ENCODE results near the gene IGFBP5.

Gene IGFBP5

GRCh38 chr2:216695401-216695821, at the start of gene IGFBP5:
IGFBP5 (minus strand) TSS chr2:216695549; CDS start chr2:216694775, 774 bp downstream.
- H3K27ac ChIP-seq, result peak within 1 kb of the TSS; percentile 92
- no peak for DNase-seq (ENCODE audit: low read depth, low spot score)
- no peaks in the 10 kb centered on the region for H3K36me3 ChIP-seq (ENCODE audit: insufficient read depth, low read length)
- peak within 1 kb of the TSS; percentile 88 for H3K4me3 ChIP-seq
- H3K9me3 ChIP-seq (ENCODE audit: low read depth, low read length), result no peaks in the 10 kb centered on the region
- H3K9ac ChIP-seq (ENCODE audit: insufficient read length), result peak within 1 kb of the TSS; percentile 37
- TF ChIP-seq EZH2 (IDR thresholded peaks at IDR 0.05), result no peak
- TF ChIP-seq FOXP2 (optimal IDR thresholded peaks at IDR 0.05; ENCODE audit: control extremely low read depth, extremely low read length, insufficient read depth), result peak; percentile 61
- peak; percentile 96 for TF ChIP-seq POLR2AphosphoS5 (IDR thresholded peaks at IDR 0.05; ENCODE audit: borderline replicate concordance, low read depth, low read length)

- Histone ChIP-seq H3K9me3 (ENCODE audit: low read depth, low read length) (no peaks in the 10 kb centered on the region), H3K9ac (ENCODE audit: insufficient read length) (no peak overlapping the region), H3K36me3 (ENCODE audit: insufficient read depth, low read length) (no peaks in the 10 kb centered on the region), H3K27ac (no peak overlapping the region), H3K4me3 (no peak overlapping the region)
- no peak for TF ChIP-seq EZH2 (IDR thresholded peaks at IDR 0.05)
- TF ChIP-seq FOXP2 (optimal IDR thresholded peaks at IDR 0.05; ENCODE audit: control extremely low read depth, extremely low read length, insufficient read depth), result no peak
- no peak for TF ChIP-seq POLR2AphosphoS5 (IDR thresholded peaks at IDR 0.05; ENCODE audit: borderline replicate concordance, low read depth, low read length)
- no peak for DNase-seq (ENCODE audit: low read depth, low spot score)
Measured at GRCh38 chr2:216743781-216744180, 48.4 kb upstream of the IGFBP5 start.

GRCh38 chr2:216742411-216742810, 47.1 kb upstream of the IGFBP5 start:
- Histone ChIP-seq H3K4me3 (no peak overlapping the region), H3K36me3 (ENCODE audit: insufficient read depth, low read length) (no peaks in the 10 kb centered on the region), H3K9me3 (ENCODE audit: low read depth, low read length) (no peaks in the 10 kb centered on the region), H3K27ac (no peak overlapping the region), H3K9ac (ENCODE audit: insufficient read length) (no peak overlapping the region)
- no peak for DNase-seq (ENCODE audit: low read depth, low spot score)
- no peak for TF ChIP-seq POLR2AphosphoS5 (IDR thresholded peaks at IDR 0.05; ENCODE audit: borderline replicate concordance, low read depth, low read length)
- TF ChIP-seq EZH2 (IDR thresholded peaks at IDR 0.05), result no peak
- TF ChIP-seq FOXP2 (optimal IDR thresholded peaks at IDR 0.05; ENCODE audit: control extremely low read depth, extremely low read length, insufficient read depth), result no peak

- Histone ChIP-seq H3K27ac (no peak overlapping the region), H3K9ac (ENCODE audit: insufficient read length) (no peak overlapping the region), H3K36me3 (ENCODE audit: insufficient read depth, low read length) (no peaks in the 10 kb centered on the region), H3K9me3 (ENCODE audit: low read depth, low read length) (no peaks in the 10 kb centered on the region), H3K4me3 (no peak overlapping the region)
- TF ChIP-seq EZH2 (IDR thresholded peaks at IDR 0.05) (no peak), FOXP2 (optimal IDR thresholded peaks at IDR 0.05; ENCODE audit: control extremely low read depth, extremely low read length, insufficient read depth) (no peak), POLR2AphosphoS5 (IDR thresholded peaks at IDR 0.05; ENCODE audit: borderline replicate concordance, low read depth, low read length) (no peak)
- DNase-seq (ENCODE audit: low read depth, low spot score), result no peak
Measured at GRCh38 chr2:216741223-216741593, 45.9 kb upstream of the IGFBP5 start.

GRCh38 chr2:216740557-216741222, 45.3 kb upstream of the IGFBP5 start:
- Histone ChIP-seq H3K36me3 (ENCODE audit: insufficient read depth, low read length) (no peaks in the 10 kb centered on the region), H3K9me3 (ENCODE audit: low read depth, low read length) (no peaks in the 10 kb centered on the region), H3K9ac (ENCODE audit: insufficient read length) (no peak overlapping the region), H3K4me3 (no peak overlapping the region), H3K27ac (no peak overlapping the region)
- TF ChIP-seq POLR2AphosphoS5 (IDR thresholded peaks at IDR 0.05; ENCODE audit: borderline replicate concordance, low read depth, low read length), result no peak
- no peak for TF ChIP-seq FOXP2 (optimal IDR thresholded peaks at IDR 0.05; ENCODE audit: control extremely low read depth, extremely low read length, insufficient read depth)
- no peak for TF ChIP-seq EZH2 (IDR thresholded peaks at IDR 0.05)
- DNase-seq (ENCODE audit: low read depth, low spot score), result no peak

GRCh38 chr2:216739035-216739434, 43.7 kb upstream of the IGFBP5 start:
- Histone ChIP-seq H3K9ac (ENCODE audit: insufficient read length) (no peak overlapping the region), H3K27ac (no peak overlapping the region), H3K4me3 (no peak overlapping the region), H3K9me3 (ENCODE audit: low read depth, low read length) (no peaks in the 10 kb centered on the region), H3K36me3 (ENCODE audit: insufficient read depth, low read length) (no peaks in the 10 kb centered on the region)
- no peak for DNase-seq (ENCODE audit: low read depth, low spot score)
- TF ChIP-seq POLR2AphosphoS5 (IDR thresholded peaks at IDR 0.05; ENCODE audit: borderline replicate concordance, low read depth, low read length) (no peak), FOXP2 (optimal IDR thresholded peaks at IDR 0.05; ENCODE audit: control extremely low read depth, extremely low read length, insufficient read depth) (no peak)

- TF ChIP-seq EZH2 (IDR thresholded peaks at IDR 0.05) (no peak), FOXP2 (optimal IDR thresholded peaks at IDR 0.05; ENCODE audit: control extremely low read depth, extremely low read length, insufficient read depth) (no peak), POLR2AphosphoS5 (IDR thresholded peaks at IDR 0.05; ENCODE audit: borderline replicate concordance, low read depth, low read length) (no peak)
- no peak overlapping the region for H3K27ac ChIP-seq
- no peaks in the 10 kb centered on the region for H3K9me3 ChIP-seq (ENCODE audit: low read depth, low read length)
- H3K4me3 ChIP-seq, result no peak overlapping the region
- no peak for DNase-seq (ENCODE audit: low read depth, low spot score)
- H3K36me3 ChIP-seq (ENCODE audit: insufficient read depth, low read length), result no peaks in the 10 kb centered on the region
- no peak overlapping the region for H3K9ac ChIP-seq (ENCODE audit: insufficient read length)
Measured at GRCh38 chr2:216737676-216738075, 42.3 kb upstream of the IGFBP5 start.

- no peak overlapping the region for H3K4me3 ChIP-seq
- no peaks in the 10 kb centered on the region for H3K9me3 ChIP-seq (ENCODE audit: low read depth, low read length)
- no peak overlapping the region for H3K27ac ChIP-seq
- H3K9ac ChIP-seq (ENCODE audit: insufficient read length), result no peak overlapping the region
- TF ChIP-seq EZH2 (IDR thresholded peaks at IDR 0.05) (no peak), FOXP2 (optimal IDR thresholded peaks at IDR 0.05; ENCODE audit: control extremely low read depth, extremely low read length, insufficient read depth) (no peak), POLR2AphosphoS5 (IDR thresholded peaks at IDR 0.05; ENCODE audit: borderline replicate concordance, low read depth, low read length) (no peak)
- DNase-seq (ENCODE audit: low read depth, low spot score), result no peak
- no peaks in the 10 kb centered on the region for H3K36me3 ChIP-seq (ENCODE audit: insufficient read depth, low read length)
Measured at GRCh38 chr2:216736326-216736725, 41.0 kb upstream of the IGFBP5 start.

GRCh38 chr2:216735668-216736067, 40.3 kb upstream of the IGFBP5 start:
- no peak for DNase-seq (ENCODE audit: low read depth, low spot score)
- Histone ChIP-seq H3K9me3 (ENCODE audit: low read depth, low read length) (no peaks in the 10 kb centered on the region), H3K9ac (ENCODE audit: insufficient read length) (no peak overlapping the region), H3K36me3 (ENCODE audit: insufficient read depth, low read length) (no peaks in the 10 kb centered on the region), H3K4me3 (no peak overlapping the region), H3K27ac (no peak overlapping the region)
- no peak for TF ChIP-seq POLR2AphosphoS5 (IDR thresholded peaks at IDR 0.05; ENCODE audit: borderline replicate concordance, low read depth, low read length)
- TF ChIP-seq FOXP2 (optimal IDR thresholded peaks at IDR 0.05; ENCODE audit: control extremely low read depth, extremely low read length, insufficient read depth), result no peak
- no peak for TF ChIP-seq EZH2 (IDR thresholded peaks at IDR 0.05)

All from SK-N-MC (cell line).